K562 (cell line): ENCODE results near the gene PTOV1. TPM values are rescaled to one million over a fixed set of nuclear protein-coding genes. Genes with fewer than 3 reads are reported as not detected.

ENCODE experiments used
- CBX8 ChIP-seq: fragments of 200-600 bp; sonication (generic); IDR thresholded peaks from 2 replicates; pipeline ENCODE4 v1.6.1; 2012; ENCODE audit warnings: borderline replicate concordance, mixed run types, low read depth, mild to moderate bottlenecking, moderate library complexity, mixed read lengths, low read length, control low read depth, inconsistent platforms; ENCODE audit not compliant: poor library complexity, severe bottlenecking; ENCODE audit errors: extremely low read depth
- EP400 ChIP-seq: fragments of 450-650 bp; IDR thresholded peaks from 2 replicates; pipeline ENCODE4 v1.6.1; 2017; ENCODE audit warnings: antibody characterized with exemption, mild to moderate bottlenecking, moderate library complexity
- FOXP1 ChIP-seq: sonication (generic); formaldehyde crosslinking; IDR thresholded peaks from 2 replicates; pipeline ENCODE4 v1.8.0; 2022; ENCODE audit warnings: mild to moderate bottlenecking, missing genetic modification reagents
- HDAC3 ChIP-seq: fragments of 450-650 bp; IDR thresholded peaks from 2 replicates; pipeline ENCODE4 v1.6.1; 2018; ENCODE audit warnings: borderline replicate concordance, mild to moderate bottlenecking, moderate library complexity; ENCODE audit not compliant: partially characterized antibody
- KLF10 ChIP-seq: fragments of 250-450 bp; sonication (Bioruptor Pico); IDR thresholded peaks from 2 replicates; pipeline ENCODE4 v1.6.1; 2021; ENCODE audit warnings: matching md5 sums
- MAFG ChIP-seq: fragments of 450-650 bp; conservative IDR thresholded peaks from 2 replicates; pipeline ENCODE4 v1.6.1; 2016; ENCODE audit warnings: missing genetic modification characterization, missing compliant biosample characterization
- PML ChIP-seq: IDR thresholded peaks from 2 replicates; pipeline ENCODE4 v1.6.1; 2012; ENCODE audit warnings: low read length, inconsistent platforms
- PTBP1 ChIP-seq: fragments of 200-400 bp; formaldehyde crosslinking; IDR thresholded peaks from 2 replicates; pipeline ENCODE4 v1.6.1; 2017; ENCODE audit warnings: low read depth, low read length
- RBM14 ChIP-seq: fragments of 200-400 bp; formaldehyde crosslinking; IDR thresholded peaks from 2 replicates; pipeline ENCODE4 v1.6.1; 2018; ENCODE audit warnings: low read depth, mild to moderate bottlenecking, low read length, moderate library complexity, borderline replicate concordance; ENCODE audit not compliant: insufficient read depth
- SP2 ChIP-seq: IDR thresholded peaks from 2 replicates; pipeline ENCODE4 v1.6.1; 2011; ENCODE audit warnings: mild to moderate bottlenecking, low read depth, low read length, moderate library complexity; ENCODE audit not compliant: poor library complexity, severe bottlenecking; ENCODE audit errors: extremely low read depth
- TRIM28 ChIP-seq: fragments of 450-650 bp; IDR thresholded peaks from 2 replicates; pipeline ENCODE4 v1.6.1; 2017
- ZNF75A ChIP-seq: fragments of 450-650 bp; formaldehyde crosslinking; IDR thresholded peaks from 2 replicates; pipeline ENCODE4 v1.4.0; 2020; ENCODE audit warnings: mild to moderate bottlenecking
- polyA plus RNA-seq, 8 experiments: library from polyadenylated mRNA; depleted of rRNA in 4 of 8; stranded (reverse) in 5 of 8; unstranded in 3 of 8; fragments of >200 nt; fragmentation: Nextera tagmentation in 2 of 8; fragmentation: Illumina TruSeq in 1 of 8; extraction: Ambion mirVana in 2 of 8; extraction: Trizol in 1 of 8; gene quantifications; 2 replicates each; pipeline versions ENCODE4 v1.2.1 to v1.2.3, GENCODE V29; 2011 to 2014; ENCODE audit warnings: inconsistent platforms in 1 of 8, missing spikeins in 1 of 8
- total RNA-seq, 7 experiments: library from RNA; depleted of rRNA in 6 of 7; stranded (reverse); fragments of >200 nt in 6 of 7; fragmentation: Illumina TruSeq in 2 of 7; extraction: Trizol in 2 of 7; gene quantifications; 2 replicates each; pipeline versions ENCODE4 v1.2.1 to v1.2.3, GENCODE V29; 2011 to 2021; ENCODE audit warnings: low replicate concordance in 1 of 7
- TF ChIP-seq, protein P1 (sequence below): fragments of 200-400 bp; formaldehyde crosslinking; IDR thresholded peaks from 2 replicates; pipeline ENCODE4 v1.6.1; 2017; ENCODE audit warnings: mild to moderate bottlenecking, low read depth, low read length, moderate library complexity
- TF ChIP-seq, protein P2 (sequence below): fragments of 450-650 bp; IDR thresholded peaks from 2 replicates; pipeline ENCODE4 v1.6.1; 2016; ENCODE audit warnings: low read depth, mild to moderate bottlenecking, moderate library complexity
- TF ChIP-seq, protein P3 (sequence below): fragments of 200-800 bp; sonication (Bioruptor generic); IDR thresholded peaks from 2 replicates; pipeline ENCODE4 v1.6.1; 2017; ENCODE audit warnings: missing genetic modification characterization, missing compliant biosample characterization
- TF ChIP-seq, protein P4 (sequence below): fragments of 250-450 bp; sonication (Bioruptor Pico); IDR thresholded peaks from 2 replicates; pipeline ENCODE4 v1.4.0; 2020

PTOV1 gene
- total and polyA plus RNA-seq, 9 of the 15 experiments (the other 6 are each of a cell fraction or from before 2014, with no cell fraction given) = 4.9 to 169 (median 43.5) TPM

DNA sequence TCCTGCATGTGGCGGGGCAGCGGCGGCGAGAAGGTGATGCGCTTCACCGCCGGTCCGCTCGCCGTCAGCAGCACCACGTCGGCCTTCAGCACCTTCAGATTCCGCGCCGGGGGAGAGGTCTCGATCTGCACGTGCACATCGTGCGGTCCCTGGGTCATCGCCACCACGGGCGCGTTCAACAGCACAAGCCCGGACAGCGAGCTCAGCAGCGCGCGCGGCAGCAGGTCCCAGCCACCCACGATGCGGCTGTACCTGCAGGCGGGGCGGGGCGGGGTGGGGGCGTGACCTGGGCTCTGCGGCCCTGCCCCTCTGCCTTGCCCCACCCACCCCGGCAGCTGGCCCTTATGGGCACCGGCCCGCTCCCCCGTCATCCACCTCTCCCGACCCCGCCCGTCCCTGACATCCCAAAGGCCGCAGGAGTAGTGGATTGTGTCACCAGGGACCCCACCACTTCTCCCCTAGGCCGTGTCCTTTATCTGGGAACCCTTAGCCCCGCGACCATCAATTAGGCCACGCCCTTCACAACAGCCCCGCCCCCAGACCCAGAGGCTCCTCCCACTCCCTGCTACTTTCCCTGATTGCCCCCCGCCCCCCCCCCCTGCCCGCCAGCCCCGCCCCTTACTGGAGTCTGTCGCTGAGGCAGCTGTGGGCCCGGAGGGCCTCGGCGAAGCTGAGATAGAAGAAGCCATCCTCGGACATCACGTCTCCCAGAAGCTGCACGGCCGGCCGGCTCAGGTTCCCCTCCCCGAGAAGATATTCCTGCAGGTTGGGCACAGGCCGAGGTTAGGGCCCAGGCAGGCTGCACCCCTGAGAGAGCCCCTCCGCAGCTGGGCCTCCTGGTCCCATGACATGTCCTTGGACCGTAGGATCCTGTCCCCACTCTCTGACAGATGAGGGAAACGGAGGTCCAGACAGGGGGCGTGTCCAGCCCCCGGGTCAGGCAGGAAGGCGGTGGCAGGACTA lies 39.7 kb downstream of the PTOV1 start (continued):
- TF ChIP-seq ZNF75A (CRISPR knock-in tag) (no peak), PML (no peak), KLF10 (no peak), HDAC3 (no peak), FOXP1 (0 out of 2 replicates have a peak, but pooled peaks have one; percentile 63), SP2 (no peak), CBX8 (no peak), RBM14 (no peak), TRIM28 (no peak), MAFG (tag) (no peak), EP400 (peak; percentile 75; the same call in 1 of the 2 replicates), PTBP1 (no peak; the same call in 1 of the 2 replicates)
- TF ChIP-seq, protein P1, sequence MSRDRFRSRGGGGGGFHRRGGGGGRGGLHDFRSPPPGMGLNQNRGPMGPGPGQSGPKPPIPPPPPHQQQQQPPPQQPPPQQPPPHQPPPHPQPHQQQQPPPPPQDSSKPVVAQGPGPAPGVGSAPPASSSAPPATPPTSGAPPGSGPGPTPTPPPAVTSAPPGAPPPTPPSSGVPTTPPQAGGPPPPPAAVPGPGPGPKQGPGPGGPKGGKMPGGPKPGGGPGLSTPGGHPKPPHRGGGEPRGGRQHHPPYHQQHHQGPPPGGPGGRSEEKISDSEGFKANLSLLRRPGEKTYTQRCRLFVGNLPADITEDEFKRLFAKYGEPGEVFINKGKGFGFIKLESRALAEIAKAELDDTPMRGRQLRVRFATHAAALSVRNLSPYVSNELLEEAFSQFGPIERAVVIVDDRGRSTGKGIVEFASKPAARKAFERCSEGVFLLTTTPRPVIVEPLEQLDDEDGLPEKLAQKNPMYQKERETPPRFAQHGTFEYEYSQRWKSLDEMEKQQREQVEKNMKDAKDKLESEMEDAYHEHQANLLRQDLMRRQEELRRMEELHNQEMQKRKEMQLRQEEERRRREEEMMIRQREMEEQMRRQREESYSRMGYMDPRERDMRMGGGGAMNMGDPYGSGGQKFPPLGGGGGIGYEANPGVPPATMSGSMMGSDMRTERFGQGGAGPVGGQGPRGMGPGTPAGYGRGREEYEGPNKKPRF = no peak
- TF ChIP-seq, protein P2, sequence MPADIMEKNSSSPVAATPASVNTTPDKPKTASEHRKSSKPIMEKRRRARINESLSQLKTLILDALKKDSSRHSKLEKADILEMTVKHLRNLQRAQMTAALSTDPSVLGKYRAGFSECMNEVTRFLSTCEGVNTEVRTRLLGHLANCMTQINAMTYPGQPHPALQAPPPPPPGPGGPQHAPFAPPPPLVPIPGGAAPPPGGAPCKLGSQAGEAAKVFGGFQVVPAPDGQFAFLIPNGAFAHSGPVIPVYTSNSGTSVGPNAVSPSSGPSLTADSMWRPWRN = no peak
- TF ChIP-seq, protein P3, sequence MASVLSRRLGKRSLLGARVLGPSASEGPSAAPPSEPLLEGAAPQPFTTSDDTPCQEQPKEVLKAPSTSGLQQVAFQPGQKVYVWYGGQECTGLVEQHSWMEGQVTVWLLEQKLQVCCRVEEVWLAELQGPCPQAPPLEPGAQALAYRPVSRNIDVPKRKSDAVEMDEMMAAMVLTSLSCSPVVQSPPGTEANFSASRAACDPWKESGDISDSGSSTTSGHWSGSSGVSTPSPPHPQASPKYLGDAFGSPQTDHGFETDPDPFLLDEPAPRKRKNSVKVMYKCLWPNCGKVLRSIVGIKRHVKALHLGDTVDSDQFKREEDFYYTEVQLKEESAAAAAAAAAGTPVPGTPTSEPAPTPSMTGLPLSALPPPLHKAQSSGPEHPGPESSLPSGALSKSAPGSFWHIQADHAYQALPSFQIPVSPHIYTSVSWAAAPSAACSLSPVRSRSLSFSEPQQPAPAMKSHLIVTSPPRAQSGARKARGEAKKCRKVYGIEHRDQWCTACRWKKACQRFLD (CRISPR knock-in tag) = 0 out of 2 replicates have a peak, but pooled peaks have one; percentile 10
- TF ChIP-seq, protein P4, sequence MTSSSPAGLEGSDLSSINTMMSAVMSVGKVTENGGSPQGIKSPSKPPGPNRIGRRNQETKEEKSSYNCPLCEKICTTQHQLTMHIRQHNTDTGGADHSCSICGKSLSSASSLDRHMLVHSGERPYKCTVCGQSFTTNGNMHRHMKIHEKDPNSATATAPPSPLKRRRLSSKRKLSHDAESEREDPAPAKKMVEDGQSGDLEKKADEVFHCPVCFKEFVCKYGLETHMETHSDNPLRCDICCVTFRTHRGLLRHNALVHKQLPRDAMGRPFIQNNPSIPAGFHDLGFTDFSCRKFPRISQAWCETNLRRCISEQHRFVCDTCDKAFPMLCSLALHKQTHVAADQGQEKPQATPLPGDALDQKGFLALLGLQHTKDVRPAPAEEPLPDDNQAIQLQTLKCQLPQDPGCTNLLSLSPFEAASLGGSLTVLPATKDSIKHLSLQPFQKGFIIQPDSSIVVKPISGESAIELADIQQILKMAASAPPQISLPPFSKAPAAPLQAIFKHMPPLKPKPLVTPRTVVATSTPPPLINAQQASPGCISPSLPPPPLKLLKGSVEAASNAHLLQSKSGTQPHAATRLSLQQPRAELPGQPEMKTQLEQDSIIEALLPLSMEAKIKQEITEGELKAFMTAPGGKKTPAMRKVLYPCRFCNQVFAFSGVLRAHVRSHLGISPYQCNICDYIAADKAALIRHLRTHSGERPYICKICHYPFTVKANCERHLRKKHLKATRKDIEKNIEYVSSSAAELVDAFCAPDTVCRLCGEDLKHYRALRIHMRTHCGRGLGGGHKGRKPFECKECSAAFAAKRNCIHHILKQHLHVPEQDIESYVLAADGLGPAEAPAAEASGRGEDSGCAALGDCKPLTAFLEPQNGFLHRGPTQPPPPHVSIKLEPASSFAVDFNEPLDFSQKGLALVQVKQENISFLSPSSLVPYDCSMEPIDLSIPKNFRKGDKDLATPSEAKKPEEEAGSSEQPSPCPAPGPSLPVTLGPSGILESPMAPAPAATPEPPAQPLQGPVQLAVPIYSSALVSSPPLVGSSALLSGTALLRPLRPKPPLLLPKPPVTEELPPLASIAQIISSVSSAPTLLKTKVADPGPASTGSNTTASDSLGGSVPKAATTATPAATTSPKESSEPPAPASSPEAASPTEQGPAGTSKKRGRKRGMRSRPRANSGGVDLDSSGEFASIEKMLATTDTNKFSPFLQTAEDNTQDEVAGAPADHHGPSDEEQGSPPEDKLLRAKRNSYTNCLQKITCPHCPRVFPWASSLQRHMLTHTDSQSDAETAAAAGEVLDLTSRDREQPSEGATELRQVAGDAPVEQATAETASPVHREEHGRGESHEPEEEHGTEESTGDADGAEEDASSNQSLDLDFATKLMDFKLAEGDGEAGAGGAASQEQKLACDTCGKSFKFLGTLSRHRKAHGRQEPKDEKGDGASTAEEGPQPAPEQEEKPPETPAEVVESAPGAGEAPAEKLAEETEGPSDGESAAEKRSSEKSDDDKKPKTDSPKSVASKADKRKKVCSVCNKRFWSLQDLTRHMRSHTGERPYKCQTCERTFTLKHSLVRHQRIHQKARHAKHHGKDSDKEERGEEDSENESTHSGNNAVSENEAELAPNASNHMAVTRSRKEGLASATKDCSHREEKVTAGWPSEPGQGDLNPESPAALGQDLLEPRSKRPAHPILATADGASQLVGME = no peak
